GM12891 (cell line): Measurements from ENCODE around the gene RPL13.

Source experiments
- DNase-seq: peaks from one replicate; pipeline ENCODE4 v3.0.0; 2011; ENCODE audit warnings: low spot score; ENCODE audit not compliant: insufficient read length
- FAIRE-seq: peaks from 2 replicates; lab custom pipeline; 2011; peaks lifted over from hg19 to GRCh38; lab: Jason Lieb, UNC
- PAX5 ChIP-seq: IDR thresholded peaks from 2 replicates; pipeline ENCODE4 v1.6.1; 2011; ENCODE audit warnings: low read length, moderate library complexity, mild to moderate bottlenecking; ENCODE audit not compliant: insufficient read depth, severe bottlenecking
- POLR2A ChIP-seq: IDR thresholded peaks from 2 replicates; pipeline ENCODE4 v1.6.1; 2011; ENCODE audit warnings: low read depth, low read length, control low read depth
- POLR2AphosphoS5 ChIP-seq: IDR thresholded peaks from 2 replicates; pipeline ENCODE4 v1.6.1; 2011; ENCODE audit warnings: low read depth, low read length, control low read depth
- POU2F2 ChIP-seq: IDR thresholded peaks from 2 replicates; pipeline ENCODE4 v1.6.1; 2011; ENCODE audit warnings: low read depth, mild to moderate bottlenecking, control low read depth, low read length, moderate library complexity
- SPI1 ChIP-seq: IDR thresholded peaks from 2 replicates; pipeline ENCODE4 v1.6.1; 2011; ENCODE audit warnings: low read depth, low read length, control low read depth
- TAF1 ChIP-seq: IDR thresholded peaks from 2 replicates; pipeline ENCODE4 v1.6.1; 2011; ENCODE audit warnings: low read depth, low read length, control low read depth

The RPL13 gene

GRCh38 chr16:89530401-89531381, 29.8 kb upstream of the RPL13 start:
- FAIRE-seq: peak; percentile 20
- DNase-seq: no peak
- TF ChIP-seq PAX5: no peak
- no peak for TF ChIP-seq POLR2A
- TF ChIP-seq POU2F2: no peak

GRCh38 chr16:89531821-89532526, 28.5 kb upstream of the RPL13 start:
- no peak for TF ChIP-seq SPI1
- no peak for TF ChIP-seq PAX5
- no peak for TF ChIP-seq POLR2AphosphoS5
- no peak for TF ChIP-seq POU2F2
- no peak for TF ChIP-seq TAF1
- TF ChIP-seq POLR2A: no peak
- no peak for FAIRE-seq
- DNase-seq: no peak

GRCh38 chr16:89534252-89534756, 26.2 kb upstream of the RPL13 start:
- DNase-seq: no peak
- peak; percentile 82 for FAIRE-seq
- TF ChIP-seq TAF1: no peak
- TF ChIP-seq POLR2A: no peak
- no peak for TF ChIP-seq PAX5
- TF ChIP-seq POLR2AphosphoS5: no peak
- no peak for TF ChIP-seq POU2F2
- TF ChIP-seq SPI1: peak; percentile 70

- FAIRE-seq (no peak), DNase-seq (no peak)
- TF ChIP-seq PAX5: no peak
- TF ChIP-seq SPI1: no peak
- TF ChIP-seq POLR2A: no peak
- TF ChIP-seq POU2F2: no peak
- TF ChIP-seq TAF1: no peak
- TF ChIP-seq POLR2AphosphoS5: no peak
These were observed 24.1 kb upstream of the RPL13 start for GRCh38 chr16:89536371-89536770.

- TF ChIP-seq POLR2A (no peak), SPI1 (no peak)
- FAIRE-seq: no peak
- DNase-seq: no peak
These were observed 23.5 kb upstream of the RPL13 start for GRCh38 chr16:89536886-89537548.

GRCh38 chr16:89537549-89537925, 22.9 kb upstream of the RPL13 start:
- TF ChIP-seq POU2F2: no peak
- no peak for TF ChIP-seq TAF1
- no peak for TF ChIP-seq POLR2A
- TF ChIP-seq SPI1: no peak
- no peak for TF ChIP-seq POLR2AphosphoS5
- TF ChIP-seq PAX5: no peak
- FAIRE-seq (no peak), DNase-seq (no peak)

GRCh38 chr16:89538286-89538685, 22.2 kb upstream of the RPL13 start:
- DNase-seq (no peak), FAIRE-seq (no peak)
- TF ChIP-seq SPI1: no peak
- no peak for TF ChIP-seq POLR2A
- no peak for TF ChIP-seq TAF1
- no peak for TF ChIP-seq PAX5
- TF ChIP-seq POU2F2: no peak
- no peak for TF ChIP-seq POLR2AphosphoS5

GRCh38 chr16:89540557-89540956, 19.9 kb upstream of the RPL13 start:
- FAIRE-seq (no peak), DNase-seq (no peak)
- TF ChIP-seq TAF1: no peak
- TF ChIP-seq POLR2AphosphoS5: no peak
- TF ChIP-seq POLR2A: no peak
- no peak for TF ChIP-seq POU2F2
- no peak for TF ChIP-seq PAX5
- TF ChIP-seq SPI1: no peak

GRCh38 chr16:89541792-89542191, 18.7 kb upstream of the RPL13 start:
- TF ChIP-seq POU2F2: no peak
- no peak for TF ChIP-seq TAF1
- TF ChIP-seq PAX5: no peak
- TF ChIP-seq SPI1: no peak
- no peak for TF ChIP-seq POLR2AphosphoS5
- no peak for TF ChIP-seq POLR2A
- DNase-seq (no peak), FAIRE-seq (no peak)

- no peak for DNase-seq
- FAIRE-seq: no peak
These were observed 16.4 kb upstream of the RPL13 start for GRCh38 chr16:89544113-89544512.

More at GRCh38 chr16:89544113-89544512, 16.4 kb upstream of the RPL13 start:
- TF ChIP-seq POLR2A: no peak
- no peak for TF ChIP-seq POLR2AphosphoS5
- no peak for TF ChIP-seq TAF1
- TF ChIP-seq POU2F2: no peak
- TF ChIP-seq SPI1: no peak
- TF ChIP-seq PAX5: no peak
